ENCODE results near the gene BET1. TPM values are rescaled to one million over a fixed set of nuclear protein-coding genes. Genes with fewer than 3 reads are reported as not detected.

The BET1 gene
- polyA plus RNA-seq, 2 of the 4 experiments (the other 2 are of a cell fraction): 31.5 to 64.3 TPM

- Histone ChIP-seq H3K4me2 (no peak overlapping the region), H3K27ac (no peak overlapping the region), H3K9me3 (no peaks in the 10 kb centered on the region; the same call in 2 of the 3 replicates), H3K4me1 (peaks cover 9% of the 10 kb centered on the region; the same call in 1 of the 3 replicates), H3K4me3 (no peak overlapping the region)
- ATAC-seq (no peak), FAIRE-seq (no peak), DNase-seq (ENCODE audit: low read depth in 1 of 2, low spot score in 1 of 2) (no peak)
- ChIA-PET POLR2A (no interaction called here), CTCF (interaction anchor here (0.7 kb wide), 1 partner anchor 450 kb away, joined by 3 read pairs; no protein-coding TSS in a partner anchor)
- TF ChIP-seq CBX2 (IDR thresholded peaks at IDR 0.05; ENCODE audit: borderline replicate concordance, low read depth) (no peak), HES2 (IDR thresholded peaks at IDR 0.05) (no peak), EHMT2 (IDR thresholded peaks at IDR 0.05; ENCODE audit: low read depth) (no peak), MYC (IDR thresholded peaks at IDR 0.05; ENCODE audit: borderline replicate concordance, low read length) (no peak), FOSL2 (IDR thresholded peaks at IDR 0.05) (no peak), FOSL2 (CRISPR knock-in tag; IDR thresholded peaks at IDR 0.05) (no peak), PHF8 (IDR thresholded peaks at IDR 0.05; ENCODE audit: borderline replicate concordance, low read depth) (no peak), JUNB (IDR thresholded peaks at IDR 0.05) (no peak), TFCP2L1 (CRISPR knock-in tag; IDR thresholded peaks at IDR 0.05) (no peak), RCOR1 (IDR thresholded peaks at IDR 0.05; ENCODE audit: low read depth, low read length) (no peak), FOSB (CRISPR knock-in tag; IDR thresholded peaks at IDR 0.05) (no peak), FOXS1 (CRISPR knock-in tag; IDR thresholded peaks at IDR 0.05) (no peak), E2F6 (IDR thresholded peaks at IDR 0.05; ENCODE audit: borderline replicate concordance, low read depth) (no peak), ZSCAN20 (CRISPR knock-in tag; IDR thresholded peaks at IDR 0.05) (no peak), NFE2L2 (conservative IDR thresholded peaks at IDR 0.05; ENCODE audit: low read length) (no peak), MAZ (IDR thresholded peaks at IDR 0.05; ENCODE audit: borderline replicate concordance, low read depth, low read length) (no peak), RNF2 (IDR thresholded peaks at IDR 0.05; ENCODE audit: borderline replicate concordance, low read depth) (no peak), HOXB5 (CRISPR knock-in tag; IDR thresholded peaks at IDR 0.05) (no peak)
- TF ChIP-seq, protein P1, sequence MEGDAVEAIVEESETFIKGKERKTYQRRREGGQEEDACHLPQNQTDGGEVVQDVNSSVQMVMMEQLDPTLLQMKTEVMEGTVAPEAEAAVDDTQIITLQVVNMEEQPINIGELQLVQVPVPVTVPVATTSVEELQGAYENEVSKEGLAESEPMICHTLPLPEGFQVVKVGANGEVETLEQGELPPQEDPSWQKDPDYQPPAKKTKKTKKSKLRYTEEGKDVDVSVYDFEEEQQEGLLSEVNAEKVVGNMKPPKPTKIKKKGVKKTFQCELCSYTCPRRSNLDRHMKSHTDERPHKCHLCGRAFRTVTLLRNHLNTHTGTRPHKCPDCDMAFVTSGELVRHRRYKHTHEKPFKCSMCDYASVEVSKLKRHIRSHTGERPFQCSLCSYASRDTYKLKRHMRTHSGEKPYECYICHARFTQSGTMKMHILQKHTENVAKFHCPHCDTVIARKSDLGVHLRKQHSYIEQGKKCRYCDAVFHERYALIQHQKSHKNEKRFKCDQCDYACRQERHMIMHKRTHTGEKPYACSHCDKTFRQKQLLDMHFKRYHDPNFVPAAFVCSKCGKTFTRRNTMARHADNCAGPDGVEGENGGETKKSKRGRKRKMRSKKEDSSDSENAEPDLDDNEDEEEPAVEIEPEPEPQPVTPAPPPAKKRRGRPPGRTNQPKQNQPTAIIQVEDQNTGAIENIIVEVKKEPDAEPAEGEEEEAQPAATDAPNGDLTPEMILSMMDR (IDR thresholded peaks at IDR 0.05): no peak
- TF ChIP-seq, protein P2, sequence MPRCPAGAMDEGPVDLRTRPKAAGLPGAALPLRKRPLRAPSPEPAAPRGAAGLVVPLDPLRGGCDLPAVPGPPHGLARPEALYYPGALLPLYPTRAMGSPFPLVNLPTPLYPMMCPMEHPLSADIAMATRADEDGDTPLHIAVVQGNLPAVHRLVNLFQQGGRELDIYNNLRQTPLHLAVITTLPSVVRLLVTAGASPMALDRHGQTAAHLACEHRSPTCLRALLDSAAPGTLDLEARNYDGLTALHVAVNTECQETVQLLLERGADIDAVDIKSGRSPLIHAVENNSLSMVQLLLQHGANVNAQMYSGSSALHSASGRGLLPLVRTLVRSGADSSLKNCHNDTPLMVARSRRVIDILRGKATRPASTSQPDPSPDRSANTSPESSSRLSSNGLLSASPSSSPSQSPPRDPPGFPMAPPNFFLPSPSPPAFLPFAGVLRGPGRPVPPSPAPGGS (IDR thresholded peaks at IDR 0.05): no peak
- TF ChIP-seq, protein P3, sequence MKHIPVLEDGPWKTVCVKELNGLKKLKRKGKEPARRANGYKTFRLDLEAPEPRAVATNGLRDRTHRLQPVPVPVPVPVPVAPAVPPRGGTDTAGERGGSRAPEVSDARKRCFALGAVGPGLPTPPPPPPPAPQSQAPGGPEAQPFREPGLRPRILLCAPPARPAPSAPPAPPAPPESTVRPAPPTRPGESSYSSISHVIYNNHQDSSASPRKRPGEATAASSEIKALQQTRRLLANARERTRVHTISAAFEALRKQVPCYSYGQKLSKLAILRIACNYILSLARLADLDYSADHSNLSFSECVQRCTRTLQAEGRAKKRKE (CRISPR knock-in tag; IDR thresholded peaks at IDR 0.05; ENCODE audit: low read depth): no peak
- 79% methylated on average over 5 of the region's 5 CpGs for WGBS (ENCODE audit: missing lambda C conversion rate)
Measured at GRCh38 chr7:94052398-94053180, 48.4 kb upstream of the BET1 start.

DNA sequence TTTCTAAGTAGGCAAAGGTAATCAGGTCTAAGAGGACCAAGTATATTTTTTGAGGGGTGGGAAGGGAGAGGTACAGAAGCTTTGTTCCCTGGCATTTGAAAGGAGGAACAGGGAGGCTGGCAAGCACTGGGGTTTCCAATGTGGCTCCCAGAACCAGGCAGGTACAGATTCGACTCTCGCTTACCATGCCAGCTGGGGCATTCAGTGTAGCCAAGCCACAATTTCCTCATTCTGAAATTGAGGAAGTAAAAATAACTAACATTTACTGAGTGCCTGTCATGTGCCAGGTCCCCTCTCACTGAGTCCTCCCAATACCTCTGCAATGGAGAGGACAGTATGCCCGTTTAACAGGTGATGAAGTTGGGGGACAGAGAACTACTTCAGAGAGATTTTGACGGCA is 45.9 kb upstream of the BET1 start:
- H3K27ac ChIP-seq: no peak overlapping the region
- H3K4me3 ChIP-seq: no peak overlapping the region
- ATAC-seq: no peak
- H3K4me2 ChIP-seq: no peak overlapping the region
- no peak for DNase-seq (ENCODE audit: low read depth in 1 of 2, low spot score in 1 of 2)
- ChIA-PET CTCF (interaction anchor here (0.6 kb wide), 1 partner anchor 1472 kb away, joined by 3 read pairs; no protein-coding TSS in a partner anchor), POLR2A (no interaction called here)
- H3K4me1 ChIP-seq: peaks cover 9% of the 10 kb centered on the region; the same call in 1 of the 3 replicates
- TF ChIP-seq RFX5 (IDR thresholded peaks at IDR 0.05) (no peak), CEBPB (IDR thresholded peaks at IDR 0.05) (no peak), KDM5A (IDR thresholded peaks at IDR 0.05) (no peak), POLR2AphosphoS2 (conservative IDR thresholded peaks at IDR 0.05; ENCODE audit: low read length) (no peak), ZC3H11A (IDR thresholded peaks at IDR 0.05) (no peak), RCOR1 (IDR thresholded peaks at IDR 0.05; ENCODE audit: low read depth, low read length) (no peak), HEYL (CRISPR knock-in tag; IDR thresholded peaks at IDR 0.05) (no peak), NFE2L2 (conservative IDR thresholded peaks at IDR 0.05; ENCODE audit: low read length) (no peak), BHLHE40 (IDR thresholded peaks at IDR 0.05; ENCODE audit: low read depth, low read length) (no peak), EHF (CRISPR knock-in tag; IDR thresholded peaks at IDR 0.05) (no peak)
- TF ChIP-seq, protein P3 (CRISPR knock-in tag; IDR thresholded peaks at IDR 0.05; ENCODE audit: low read depth): no peak
- TF ChIP-seq, protein P4, sequence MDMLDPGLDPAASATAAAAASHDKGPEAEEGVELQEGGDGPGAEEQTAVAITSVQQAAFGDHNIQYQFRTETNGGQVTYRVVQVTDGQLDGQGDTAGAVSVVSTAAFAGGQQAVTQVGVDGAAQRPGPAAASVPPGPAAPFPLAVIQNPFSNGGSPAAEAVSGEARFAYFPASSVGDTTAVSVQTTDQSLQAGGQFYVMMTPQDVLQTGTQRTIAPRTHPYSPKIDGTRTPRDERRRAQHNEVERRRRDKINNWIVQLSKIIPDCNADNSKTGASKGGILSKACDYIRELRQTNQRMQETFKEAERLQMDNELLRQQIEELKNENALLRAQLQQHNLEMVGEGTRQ (IDR thresholded peaks at IDR 0.05): no peak
- H3K9me3 ChIP-seq: no peaks in the 10 kb centered on the region
- FAIRE-seq: no peak
- WGBS (ENCODE audit: missing lambda C conversion rate): 84% methylated on average over 4 of the region's 4 CpGs

Data from A549 (cell line).